ENCODE data around the gene BIRC3.

The BIRC3 gene

DNA sequence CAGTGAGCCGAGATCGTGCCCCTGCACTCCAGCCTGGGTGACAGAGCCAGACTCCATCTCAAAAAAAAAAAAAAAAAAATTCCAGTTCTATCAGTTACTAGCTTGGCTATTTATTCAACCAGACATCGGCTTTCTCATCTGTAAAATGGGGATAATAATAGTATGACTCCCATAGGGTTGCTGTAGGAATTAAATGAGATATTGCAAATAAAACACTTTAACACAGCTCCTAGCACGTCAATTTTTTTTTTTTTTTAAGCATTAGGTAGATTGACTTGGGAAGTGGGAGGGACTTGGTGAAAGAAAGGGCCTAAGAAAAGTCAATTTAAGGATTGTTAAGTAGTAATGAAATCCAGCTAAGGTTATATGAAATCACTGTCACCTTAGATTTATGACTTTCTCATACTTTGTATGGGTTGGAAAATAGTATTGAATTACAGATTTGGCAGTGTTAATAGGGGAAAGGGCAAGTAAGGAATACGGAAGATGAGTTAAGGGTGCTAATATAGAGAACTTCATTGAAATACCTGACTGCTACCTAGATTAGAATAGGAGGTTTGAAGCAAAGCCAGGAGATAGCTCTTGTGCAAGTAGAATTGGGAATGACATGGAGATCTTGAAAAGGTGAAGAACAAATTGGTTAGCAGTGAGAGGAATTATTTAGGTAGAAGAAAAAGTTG lies 58.6 kb downstream of the BIRC3 start:
- Histone ChIP-seq H3K9ac (ENCODE audit: low read length) (no peak overlapping the region), H3K4me2 (ENCODE audit: low read length) (no peak overlapping the region), H3K4me3 (ENCODE audit: low read length) (no peak overlapping the region), H3K79me2 (ENCODE audit: low read length) (no peaks in the 10 kb centered on the region), H4K20me1 (ENCODE audit: insufficient read depth, low read length) (0 out of 2 replicates have a peak, but pooled peaks cover 2% of the 10 kb centered on the region), H3K27me3 (ENCODE audit: low read depth, low read length) (no peaks in the 10 kb centered on the region), H3K4me1 (ENCODE audit: low read length) (no peaks in the 10 kb centered on the region), H3K9me3 (ENCODE audit: insufficient read depth, low read length) (no peaks in the 10 kb centered on the region), H2AFZ (ENCODE audit: low read depth, low read length) (no peak overlapping the region), H3K27ac (ENCODE audit: low read length) (no peak overlapping the region), H3K36me3 (replicated peaks; ENCODE audit: low read depth, low read length) (peaks cover 14% of the 10 kb centered on the region)
- no peak for TF ChIP-seq EZH2phosphoT487 (IDR thresholded peaks at IDR 0.05; ENCODE audit: low read depth)
- TF ChIP-seq, protein P1, sequence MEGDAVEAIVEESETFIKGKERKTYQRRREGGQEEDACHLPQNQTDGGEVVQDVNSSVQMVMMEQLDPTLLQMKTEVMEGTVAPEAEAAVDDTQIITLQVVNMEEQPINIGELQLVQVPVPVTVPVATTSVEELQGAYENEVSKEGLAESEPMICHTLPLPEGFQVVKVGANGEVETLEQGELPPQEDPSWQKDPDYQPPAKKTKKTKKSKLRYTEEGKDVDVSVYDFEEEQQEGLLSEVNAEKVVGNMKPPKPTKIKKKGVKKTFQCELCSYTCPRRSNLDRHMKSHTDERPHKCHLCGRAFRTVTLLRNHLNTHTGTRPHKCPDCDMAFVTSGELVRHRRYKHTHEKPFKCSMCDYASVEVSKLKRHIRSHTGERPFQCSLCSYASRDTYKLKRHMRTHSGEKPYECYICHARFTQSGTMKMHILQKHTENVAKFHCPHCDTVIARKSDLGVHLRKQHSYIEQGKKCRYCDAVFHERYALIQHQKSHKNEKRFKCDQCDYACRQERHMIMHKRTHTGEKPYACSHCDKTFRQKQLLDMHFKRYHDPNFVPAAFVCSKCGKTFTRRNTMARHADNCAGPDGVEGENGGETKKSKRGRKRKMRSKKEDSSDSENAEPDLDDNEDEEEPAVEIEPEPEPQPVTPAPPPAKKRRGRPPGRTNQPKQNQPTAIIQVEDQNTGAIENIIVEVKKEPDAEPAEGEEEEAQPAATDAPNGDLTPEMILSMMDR (IDR thresholded peaks at IDR 0.05; ENCODE audit: low read depth, low read length) = no peak

DNA sequence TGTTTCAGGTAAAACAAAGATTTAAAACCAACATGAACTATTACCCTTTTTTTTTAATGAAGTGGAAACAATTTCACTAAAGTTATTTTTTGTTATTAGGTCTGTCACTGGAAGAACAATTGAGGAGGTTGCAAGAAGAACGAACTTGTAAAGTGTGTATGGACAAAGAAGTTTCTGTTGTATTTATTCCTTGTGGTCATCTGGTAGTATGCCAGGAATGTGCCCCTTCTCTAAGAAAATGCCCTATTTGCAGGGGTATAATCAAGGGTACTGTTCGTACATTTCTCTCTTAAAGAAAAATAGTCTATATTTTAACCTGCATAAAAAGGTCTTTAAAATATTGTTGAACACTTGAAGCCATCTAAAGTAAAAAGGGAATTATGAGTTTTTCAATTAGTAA lies 60.6 kb downstream of the BIRC3 start:
- Histone ChIP-seq H2AFZ (ENCODE audit: low read depth, low read length) (no peak overlapping the region), H3K9me3 (ENCODE audit: insufficient read depth, low read length) (no peaks in the 10 kb centered on the region), H3K4me2 (ENCODE audit: low read length) (no peak overlapping the region), H4K20me1 (ENCODE audit: insufficient read depth, low read length) (0 out of 2 replicates have a peak, but pooled peaks cover 2% of the 10 kb centered on the region), H3K9ac (ENCODE audit: low read length) (no peak overlapping the region), H3K27ac (ENCODE audit: low read length) (no peak overlapping the region), H3K36me3 (replicated peaks; ENCODE audit: low read depth, low read length) (peaks cover 14% of the 10 kb centered on the region), H3K79me2 (ENCODE audit: low read length) (no peaks in the 10 kb centered on the region), H3K4me3 (ENCODE audit: low read length) (no peak overlapping the region), H3K4me1 (ENCODE audit: low read length) (no peaks in the 10 kb centered on the region), H3K27me3 (ENCODE audit: low read depth, low read length) (no peaks in the 10 kb centered on the region)
- TF ChIP-seq, protein P1 (IDR thresholded peaks at IDR 0.05; ENCODE audit: low read depth, low read length) = no peak
- TF ChIP-seq EZH2phosphoT487 (IDR thresholded peaks at IDR 0.05; ENCODE audit: low read depth) = no peak

DNA sequence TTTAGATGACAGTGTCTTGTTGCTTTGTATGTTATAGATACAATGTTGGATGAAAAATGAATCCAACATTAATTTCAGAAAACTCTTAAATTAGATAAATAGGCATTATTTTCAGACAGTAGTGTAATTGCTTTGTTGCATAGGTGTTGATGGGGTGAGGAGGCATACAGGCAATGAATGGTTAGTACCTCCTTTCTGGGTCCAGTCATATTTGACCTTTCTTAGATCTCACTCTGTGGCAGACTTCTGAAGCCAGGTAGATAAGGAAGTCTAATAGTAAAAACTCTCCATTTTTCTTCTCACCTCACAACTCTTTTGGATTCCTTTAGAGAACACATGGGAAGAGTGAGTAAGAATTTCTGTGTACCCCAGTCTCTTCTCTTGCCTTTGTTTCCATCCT lies 61.5 kb downstream of the BIRC3 start:
- no peaks in the 10 kb centered on the region for H3K4me1 ChIP-seq (ENCODE audit: low read length)
- H3K4me2 ChIP-seq (ENCODE audit: low read length) = no peak overlapping the region
- no peaks in the 10 kb centered on the region for H3K79me2 ChIP-seq (ENCODE audit: low read length)
- no peaks in the 10 kb centered on the region for H3K9me3 ChIP-seq (ENCODE audit: insufficient read depth, low read length)
- TF ChIP-seq, protein P1 (IDR thresholded peaks at IDR 0.05; ENCODE audit: low read depth, low read length) = no peak
- no peak for TF ChIP-seq EZH2phosphoT487 (IDR thresholded peaks at IDR 0.05; ENCODE audit: low read depth)
- H2AFZ ChIP-seq (ENCODE audit: low read depth, low read length) = no peak overlapping the region
- H3K27me3 ChIP-seq (ENCODE audit: low read depth, low read length) = no peaks in the 10 kb centered on the region
- H3K36me3 ChIP-seq (replicated peaks; ENCODE audit: low read depth, low read length) = peaks cover 14% of the 10 kb centered on the region
- H3K9ac ChIP-seq (ENCODE audit: low read length) = no peak overlapping the region
- H3K4me3 ChIP-seq (ENCODE audit: low read length) = no peak overlapping the region
- H3K27ac ChIP-seq (ENCODE audit: low read length) = no peak overlapping the region
- 0 out of 2 replicates have a peak, but pooled peaks cover 2% of the 10 kb centered on the region for H4K20me1 ChIP-seq (ENCODE audit: insufficient read depth, low read length)

DNA sequence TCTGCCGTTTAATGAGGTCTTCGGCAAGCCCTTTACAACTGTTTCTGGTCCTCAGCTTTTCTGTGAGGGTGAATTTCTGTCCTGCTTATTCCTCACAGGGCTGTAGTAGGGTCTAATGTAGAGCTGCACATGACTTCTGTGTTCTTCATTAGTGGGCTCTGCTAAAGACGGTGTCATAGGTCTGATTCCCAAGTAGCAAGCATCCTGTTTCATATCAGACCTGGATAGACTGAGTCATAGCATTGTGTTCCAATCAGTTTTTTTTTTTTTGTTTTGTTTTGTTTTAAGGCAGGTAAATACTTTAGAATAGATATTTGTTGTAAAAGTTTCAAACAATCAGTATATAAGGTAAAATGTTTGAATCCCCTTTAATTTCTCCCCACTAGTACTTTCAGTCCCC lies 65.1 kb downstream of the BIRC3 start:
- peaks cover 19% of the 10 kb centered on the region for H3K36me3 ChIP-seq (replicated peaks; ENCODE audit: low read depth, low read length)
- no peaks in the 10 kb centered on the region for H3K9me3 ChIP-seq (ENCODE audit: insufficient read depth, low read length)
- H3K27ac ChIP-seq (ENCODE audit: low read length) = no peak overlapping the region
- H3K9ac ChIP-seq (ENCODE audit: low read length) = no peak overlapping the region
- H4K20me1 ChIP-seq (ENCODE audit: insufficient read depth, low read length) = no peaks in the 10 kb centered on the region
- no peaks in the 10 kb centered on the region for H3K4me1 ChIP-seq (ENCODE audit: low read length)
- no peak overlapping the region for H2AFZ ChIP-seq (ENCODE audit: low read depth, low read length)
- no peaks in the 10 kb centered on the region for H3K79me2 ChIP-seq (ENCODE audit: low read length)
- no peak overlapping the region for H3K4me3 ChIP-seq (ENCODE audit: low read length)
- H3K4me2 ChIP-seq (ENCODE audit: low read length) = no peak overlapping the region
- TF ChIP-seq, protein P1 (IDR thresholded peaks at IDR 0.05; ENCODE audit: low read depth, low read length) = no peak
- no peak for TF ChIP-seq EZH2phosphoT487 (IDR thresholded peaks at IDR 0.05; ENCODE audit: low read depth)
- no peaks in the 10 kb centered on the region for H3K27me3 ChIP-seq (ENCODE audit: low read depth, low read length)
